GM19372 (cell line): Measurements from ENCODE around the gene PSMB1.
"Not testable (repeated sequence)": the region's sequence is repeated elsewhere in the genome, so short reads cannot be mapped to it uniquely, and the experiment has no call there.

Source experiments
- ATAC-seq: cut with Tn5 transposase; IDR thresholded peaks from one replicate; pipeline ENCODE4 v1.9.1; 2021; ENCODE audit warnings: mild to moderate bottlenecking, low read depth, moderate library complexity; ENCODE audit not compliant: unreplicated experiment

The PSMB1 gene

GRCh38 chr6:170504479-170504878 is 48.6 kb downstream of the PSMB1 start:
- no peak for ATAC-seq

GRCh38 chr6:170503414-170503761 is 49.7 kb downstream of the PSMB1 start:
- no peak for ATAC-seq

GRCh38 chr6:170502733-170503413 is 50.2 kb downstream of the PSMB1 start:
- ATAC-seq, result not testable (repeated sequence)

- ATAC-seq, result not testable (repeated sequence)
Measured at GRCh38 chr6:170502268-170502667, 50.8 kb downstream of the PSMB1 start.

- no peak for ATAC-seq
Measured at GRCh38 chr6:170500955-170501590, 52.0 kb downstream of the PSMB1 start.

- no peak for ATAC-seq
Measured at GRCh38 chr6:170497841-170498301, 55.2 kb downstream of the PSMB1 start.

- ATAC-seq, result no peak
Measured at GRCh38 chr6:170493354-170493753, 59.8 kb downstream of the PSMB1 start.

GRCh38 chr6:170490259-170490658 is 62.8 kb downstream of the PSMB1 start:
- ATAC-seq, result no peak

- no peak for ATAC-seq
Measured at GRCh38 chr6:170489836-170490235, 63.3 kb downstream of the PSMB1 start.

- no peak for ATAC-seq
Measured at GRCh38 chr6:170487707-170488329, 65.3 kb downstream of the PSMB1 start.

GRCh38 chr6:170485159-170485558 is 67.9 kb downstream of the PSMB1 start:
- ATAC-seq, result no peak
